Retinal pigment epithelial cell (primary cell): ENCODE data around the gene NODAL.

Experiments
- DNase-seq: peaks from one replicate; pipeline ENCODE4 v3.0.0-alpha.2; 2010; ENCODE audit warnings: low read depth
- H3K4me3 ChIP-seq: 2 replicates; pipeline ENCODE4 v1.5.1; 2011; ENCODE audit warnings: mild to moderate bottlenecking, low read length, control low read depth, moderate library complexity
- CTCF ChIP-seq: conservative IDR thresholded peaks from 2 replicates; pipeline ENCODE4 v1.5.1; 2011; ENCODE audit warnings: low read depth, low read length, control low read depth, inconsistent platforms

Gene NODAL

GRCh38 chr10:70475661-70476060, 34.2 kb upstream of the NODAL start:
- TF ChIP-seq CTCF: no peak
- no peak for DNase-seq
- H3K4me3 ChIP-seq: no peak overlapping the region

- DNase-seq: peak; percentile 44
- H3K4me3 ChIP-seq: no peak overlapping the region
- TF ChIP-seq CTCF: no peak
These were observed 33.3 kb upstream of the NODAL start for GRCh38 chr10:70474780-70475179.

DNA sequence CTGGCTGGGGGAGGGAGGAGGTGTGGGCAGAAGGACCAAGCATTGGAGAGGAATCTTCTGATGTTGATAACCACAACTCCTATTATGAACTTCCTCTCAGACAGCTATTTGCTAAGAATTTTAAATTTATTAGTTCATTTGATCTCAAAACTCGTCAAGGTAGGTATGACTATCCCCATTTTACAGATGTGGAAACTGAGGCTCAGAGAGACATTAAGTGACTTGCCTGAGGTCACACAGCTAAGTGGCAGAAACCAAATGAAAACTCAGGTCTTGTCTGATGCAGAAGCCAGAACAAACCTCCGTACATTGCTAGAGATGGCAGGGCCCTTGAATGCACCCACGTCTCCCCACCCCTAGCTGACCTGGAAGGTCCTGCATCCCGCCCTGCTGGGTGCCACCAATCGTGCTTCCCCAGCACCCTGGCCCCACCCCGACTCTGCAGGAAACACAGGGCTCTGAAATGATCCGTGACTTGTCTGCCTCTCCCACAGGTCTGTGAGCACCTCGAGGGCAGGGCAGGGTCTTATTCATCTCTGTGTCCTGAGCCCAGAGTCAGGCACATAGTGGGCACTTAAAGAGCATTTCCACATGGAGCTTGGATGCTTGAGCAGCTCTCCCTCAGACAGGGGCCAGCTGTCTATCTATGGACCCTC, 31.4 kb upstream of the NODAL start:
- no peak for DNase-seq
- TF ChIP-seq CTCF: no peak
- H3K4me3 ChIP-seq: no peak overlapping the region

DNA sequence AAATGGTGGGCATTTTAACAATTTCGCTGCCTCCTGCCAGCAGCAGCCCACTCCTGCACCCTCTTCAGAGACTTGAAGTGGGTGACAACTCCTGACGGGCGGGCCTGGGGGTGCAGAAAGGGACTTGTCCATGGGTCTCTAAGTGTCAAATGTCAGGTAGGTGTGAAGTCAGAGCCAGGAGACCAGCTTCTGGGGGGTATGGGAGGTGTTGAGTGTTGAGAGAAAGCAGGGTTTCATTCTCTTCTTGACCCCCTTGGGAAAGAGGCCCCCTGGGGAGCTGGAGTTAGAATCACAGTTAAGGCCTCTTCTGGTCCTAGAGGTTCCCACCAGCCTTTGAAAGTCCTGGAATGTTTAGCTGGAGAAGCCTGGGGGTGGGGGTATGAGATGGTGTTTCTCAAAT, 25.5 kb upstream of the NODAL start:
- no peak for TF ChIP-seq CTCF
- H3K4me3 ChIP-seq: no peak overlapping the region
- DNase-seq: no peak

GRCh38 chr10:70465832-70466231, 24.4 kb upstream of the NODAL start:
- DNase-seq: no peak
- TF ChIP-seq CTCF: no peak
- H3K4me3 ChIP-seq: no peak overlapping the region

- TF ChIP-seq CTCF: no peak
- H3K4me3 ChIP-seq: no peak overlapping the region
- DNase-seq: no peak
These were observed 23.8 kb upstream of the NODAL start for GRCh38 chr10:70465278-70465677.

DNA sequence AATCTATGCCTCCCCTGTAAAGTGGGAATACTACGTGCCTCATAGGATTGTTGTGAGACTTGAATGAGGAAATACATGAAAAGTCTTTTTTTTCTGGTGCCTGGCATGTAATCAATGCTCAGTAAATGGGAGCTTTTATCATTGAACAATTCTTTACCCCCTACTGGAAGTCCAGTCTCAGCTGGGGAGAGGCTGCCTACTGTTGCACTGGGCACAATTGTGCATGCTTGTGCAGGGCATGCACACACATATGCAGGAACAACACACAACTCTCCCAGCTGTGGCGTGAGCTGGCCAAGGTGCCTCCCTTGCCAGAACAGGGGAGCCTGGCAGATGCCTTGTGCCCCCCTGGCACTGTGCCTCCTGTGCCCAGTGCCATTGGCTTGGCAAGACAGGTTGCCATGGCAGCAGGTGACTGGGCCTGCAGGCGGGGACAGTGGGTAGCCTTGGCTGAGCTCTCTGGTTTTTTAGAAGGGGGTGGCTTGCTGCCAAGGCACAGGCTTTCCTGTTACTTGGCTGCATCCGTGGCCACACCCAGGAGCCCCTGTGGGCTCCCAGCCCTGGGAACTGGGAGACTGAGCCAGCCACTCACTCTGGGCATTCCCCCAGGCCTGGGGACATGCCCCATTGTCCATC, 21.0 kb upstream of the NODAL start:
- DNase-seq: no peak
- TF ChIP-seq CTCF: no peak
- no peak overlapping the region for H3K4me3 ChIP-seq
